ENCODE data around the gene DSTN. TPM values are rescaled to one million over a fixed set of nuclear protein-coding genes. Genes with fewer than 3 reads are reported as not detected.

DSTN gene
- polyA plus RNA-seq, 1 donor, result 216 TPM

DNA sequence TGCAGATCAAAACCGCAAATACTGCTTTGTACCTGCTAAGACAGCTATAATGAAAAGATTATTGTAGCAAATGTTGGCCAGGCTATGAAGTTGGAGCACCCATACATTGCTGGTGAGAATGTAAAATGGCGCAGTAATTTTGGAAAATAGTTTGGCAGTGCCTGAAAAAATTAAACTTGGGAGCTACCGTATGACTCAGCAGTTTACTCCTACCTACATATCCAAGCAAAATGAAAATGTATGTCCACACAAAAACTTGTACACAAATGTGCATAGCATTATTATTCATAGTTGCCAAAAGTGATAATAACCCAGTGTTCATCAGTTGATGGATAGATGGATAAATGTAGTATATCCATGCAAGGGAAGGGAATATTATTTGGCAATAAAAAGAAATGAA, 13.3 kb downstream of the DSTN start:
- DNase-seq, result no peak

DNA sequence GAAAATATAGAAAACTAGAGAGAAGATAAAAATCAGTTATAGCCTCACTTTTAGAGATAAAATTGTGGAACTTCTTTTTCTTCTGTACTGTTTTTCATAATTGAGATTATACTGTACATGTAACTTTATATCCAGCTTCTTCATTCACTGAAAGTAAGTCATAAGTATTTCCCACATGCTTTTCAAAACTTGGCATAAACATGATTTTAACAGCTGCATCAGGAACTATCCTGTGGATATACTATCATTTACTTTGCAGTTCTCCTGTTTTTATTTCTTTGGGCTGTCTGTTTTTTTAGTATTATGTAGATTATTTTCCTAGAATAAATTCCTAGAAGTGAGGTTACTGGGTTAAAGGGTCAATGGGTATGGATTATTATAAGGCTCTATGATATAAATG, 14.8 kb downstream of the DSTN start:
- peak; percentile 22 for DNase-seq

DNA sequence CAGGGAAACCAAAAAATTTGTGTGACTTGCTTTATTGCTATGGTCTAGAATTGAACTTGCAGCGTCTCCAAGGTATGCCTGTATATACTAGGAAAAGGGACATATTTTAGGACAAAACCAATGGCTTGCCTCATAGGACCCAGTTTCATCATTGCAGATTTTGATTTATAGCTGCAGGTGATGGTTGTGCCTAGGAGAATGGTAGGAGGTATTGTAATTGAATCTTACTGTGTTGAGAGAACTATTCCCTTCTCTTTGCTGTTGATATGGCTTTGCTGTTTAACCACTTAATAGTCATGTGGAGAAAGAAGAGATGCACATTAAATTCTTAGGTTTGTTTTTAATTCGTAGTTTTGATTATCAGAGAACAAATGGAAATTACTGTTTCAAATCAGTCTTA, 16.4 kb downstream of the DSTN start:
- no peak for DNase-seq

DNA sequence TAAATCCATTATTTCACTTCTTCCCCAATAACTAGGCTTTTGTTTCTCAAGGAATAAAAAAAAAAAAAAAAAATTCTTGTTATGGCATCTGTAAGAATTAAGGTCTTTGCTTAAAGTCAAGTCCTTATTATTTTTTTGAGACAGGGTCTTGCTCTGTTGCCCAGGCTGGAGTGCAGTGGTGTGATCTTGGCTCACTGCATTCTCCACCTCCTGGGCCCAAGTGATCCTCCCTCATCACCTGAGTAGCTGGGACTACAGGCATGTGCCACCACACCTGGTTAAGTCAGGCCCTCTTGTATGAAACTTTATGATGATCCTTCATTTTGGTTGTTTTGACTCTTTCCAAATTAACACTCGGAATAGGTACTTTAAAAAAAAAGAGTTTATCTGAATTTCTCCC, 17.3 kb downstream of the DSTN start:
- no peak for DNase-seq

DNA sequence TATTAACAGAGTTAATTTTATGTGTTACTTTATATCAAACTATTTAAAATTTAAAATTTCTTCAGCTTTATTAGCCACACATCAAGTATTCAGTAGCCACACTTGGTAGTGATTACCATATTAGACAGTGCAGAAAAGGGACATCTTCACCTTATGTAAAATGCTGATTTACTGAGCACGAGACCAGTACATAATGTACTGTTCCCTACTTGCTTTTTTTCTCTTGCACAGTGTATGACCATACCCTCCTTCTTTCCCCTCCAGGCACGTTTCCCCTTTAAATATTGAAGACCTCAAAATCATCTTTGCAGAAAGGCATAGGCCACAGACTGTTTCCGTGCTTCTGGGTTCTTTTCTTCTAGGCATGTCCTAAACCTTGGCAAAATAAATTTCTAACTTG, 17.9 kb downstream of the DSTN start:
- DNase-seq, result no peak

DNA sequence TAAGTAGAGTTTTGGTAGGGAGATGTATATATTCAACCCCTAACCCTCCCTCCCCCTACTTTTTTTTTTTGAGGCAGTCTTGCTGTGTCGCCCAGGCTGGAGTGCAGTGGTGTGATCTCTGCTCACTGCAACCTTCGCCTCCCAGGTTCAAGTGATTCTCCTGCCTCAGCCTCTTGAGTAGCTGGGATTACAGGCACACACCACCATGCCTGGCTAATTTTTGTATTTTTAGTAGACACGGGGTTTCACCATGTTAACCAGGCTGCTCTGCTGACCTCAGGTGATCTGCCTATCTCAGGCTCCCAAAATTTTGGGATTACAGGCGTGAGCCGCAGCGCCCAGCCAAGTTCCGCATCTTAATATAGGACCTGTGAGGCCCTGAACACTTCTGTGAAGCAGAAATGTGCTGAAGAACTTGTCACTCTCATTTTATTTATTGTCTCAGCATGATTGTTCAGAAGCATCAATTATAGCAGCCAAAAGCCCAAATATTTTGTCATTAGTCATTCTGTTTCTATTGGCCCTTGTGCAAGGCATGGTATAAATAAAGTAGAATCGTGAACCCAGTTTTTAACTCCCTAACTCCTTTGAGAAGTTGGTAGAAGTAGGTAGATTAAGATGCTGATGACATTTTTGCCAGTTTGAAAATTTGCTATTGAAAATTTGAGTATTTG, 19.4 kb downstream of the DSTN start:
- DNase-seq, result no peak

DNA sequence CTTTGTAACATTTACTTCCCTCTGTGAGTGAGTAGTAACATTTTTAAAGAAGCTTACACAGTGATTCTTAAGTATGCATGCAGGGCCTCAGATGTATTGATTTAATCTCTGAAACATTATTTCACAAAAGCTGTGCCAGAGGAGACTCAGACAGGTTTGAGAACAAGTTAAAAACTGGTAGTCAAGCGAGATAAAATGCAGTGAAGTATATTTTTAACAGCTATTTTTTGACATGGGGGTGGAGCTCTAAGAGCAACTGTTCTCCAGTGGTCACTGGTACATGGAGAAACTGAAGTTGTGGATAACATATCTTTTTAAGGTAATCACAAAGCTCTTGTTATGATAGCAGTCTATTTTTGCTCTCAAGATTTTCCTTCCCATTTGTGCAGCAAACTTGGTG, 20.4 kb downstream of the DSTN start:
- DNase-seq, result no peak

DNA sequence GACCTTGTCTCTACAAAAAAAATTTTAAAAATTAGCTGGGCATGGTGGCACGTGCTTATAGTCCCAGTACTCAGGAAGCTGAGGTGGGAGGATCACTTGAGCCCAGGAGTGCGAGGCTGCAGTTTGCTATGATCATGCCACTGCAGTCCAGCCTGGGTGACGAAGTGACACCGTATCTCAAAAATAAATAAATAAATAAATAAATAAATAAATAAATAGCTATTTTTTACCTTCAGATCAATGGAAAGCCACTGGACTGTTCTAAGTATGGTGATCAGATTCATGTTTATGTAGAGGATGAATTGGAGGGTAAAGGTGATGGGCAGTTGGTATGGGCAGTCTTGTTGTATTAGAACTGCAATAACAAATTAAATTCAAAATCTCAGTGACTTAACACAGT, 24.0 kb downstream of the DSTN start:
- no peak for DNase-seq

DNA sequence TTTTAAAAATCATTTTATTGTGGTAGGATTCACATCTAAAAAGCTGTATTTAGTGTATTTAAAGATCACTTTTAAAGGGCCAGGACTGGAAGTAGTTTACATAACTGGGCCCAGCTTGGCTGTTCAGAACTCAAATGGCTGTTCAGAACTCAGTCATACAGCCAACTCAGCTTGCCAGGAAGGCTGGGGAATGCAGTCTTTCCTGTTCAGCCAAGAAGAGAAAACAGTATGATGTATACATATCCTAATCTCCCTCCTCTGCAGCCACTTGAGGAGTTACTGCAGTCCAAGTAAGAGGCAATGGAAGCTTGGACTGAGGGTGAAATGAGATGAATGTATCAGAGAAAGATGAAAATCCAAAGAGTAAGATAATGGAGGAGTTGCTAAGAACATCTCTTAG, 24.6 kb downstream of the DSTN start:
- peak; percentile 68 for DNase-seq

DNA sequence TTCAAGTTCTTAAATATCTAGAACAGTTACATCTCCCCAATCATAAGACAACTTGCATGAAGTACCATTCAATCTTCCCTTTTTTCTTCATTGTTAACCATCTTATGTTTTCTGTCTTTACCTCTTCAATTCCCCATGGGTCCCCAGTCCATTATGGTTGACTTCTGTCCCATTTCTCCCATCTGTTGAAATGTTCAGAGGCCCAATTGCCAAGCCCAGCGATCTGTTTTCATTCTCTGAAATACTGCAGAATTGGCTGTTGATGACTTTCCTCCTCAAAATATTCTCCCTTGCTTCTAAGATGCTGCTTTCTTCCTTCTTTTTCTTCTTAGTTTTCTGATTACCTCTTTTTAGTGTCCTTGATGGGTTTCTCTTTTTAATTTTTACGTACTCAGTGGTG, 26.0 kb downstream of the DSTN start:
- DNase-seq, result no peak

DNA sequence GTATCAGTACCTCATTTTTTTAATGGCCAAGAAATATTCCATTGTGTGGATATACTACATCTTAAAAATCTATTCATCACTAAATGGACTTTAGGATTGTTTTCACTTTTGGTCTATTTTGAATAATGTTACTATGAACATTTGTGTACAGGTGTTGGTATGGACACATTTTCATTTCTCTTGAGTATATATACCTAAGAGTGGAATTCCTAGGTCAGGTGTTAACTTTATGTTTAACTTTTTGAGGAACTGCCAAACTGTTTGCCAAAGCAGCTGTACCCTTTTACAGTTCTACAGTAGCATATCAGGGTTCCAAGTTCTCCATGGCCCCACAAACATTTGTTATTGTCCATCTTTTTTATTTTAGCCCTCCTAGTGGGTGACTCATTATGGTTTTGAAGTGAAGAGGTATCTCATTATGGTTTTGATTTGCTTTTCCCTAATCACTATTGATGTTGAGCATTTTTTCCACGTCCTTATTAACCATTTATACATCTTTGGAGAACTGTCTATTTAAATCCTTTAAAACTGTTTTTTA, 28.2 kb downstream of the DSTN start:
- no peak for DNase-seq

DNA sequence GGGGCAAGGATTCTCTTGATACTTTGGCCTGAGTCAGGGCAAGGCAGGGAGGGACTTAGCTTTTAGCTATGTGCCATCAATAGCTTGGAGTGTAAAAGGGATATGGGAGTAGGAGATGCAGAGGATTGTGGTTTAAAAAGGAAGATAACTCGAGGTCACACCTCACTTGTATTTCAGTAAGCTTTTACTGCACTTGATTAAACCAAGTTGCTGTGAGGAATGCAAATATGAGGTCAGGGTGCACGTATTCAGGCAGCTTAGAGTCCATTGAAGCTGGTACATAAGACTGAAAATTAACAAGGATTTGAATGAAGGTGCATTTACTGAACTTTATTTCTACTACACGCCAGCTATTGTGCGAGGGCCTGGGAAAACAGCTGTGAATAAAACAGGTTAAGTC, 32.1 kb downstream of the DSTN start:
- DNase-seq, result no peak

DNA sequence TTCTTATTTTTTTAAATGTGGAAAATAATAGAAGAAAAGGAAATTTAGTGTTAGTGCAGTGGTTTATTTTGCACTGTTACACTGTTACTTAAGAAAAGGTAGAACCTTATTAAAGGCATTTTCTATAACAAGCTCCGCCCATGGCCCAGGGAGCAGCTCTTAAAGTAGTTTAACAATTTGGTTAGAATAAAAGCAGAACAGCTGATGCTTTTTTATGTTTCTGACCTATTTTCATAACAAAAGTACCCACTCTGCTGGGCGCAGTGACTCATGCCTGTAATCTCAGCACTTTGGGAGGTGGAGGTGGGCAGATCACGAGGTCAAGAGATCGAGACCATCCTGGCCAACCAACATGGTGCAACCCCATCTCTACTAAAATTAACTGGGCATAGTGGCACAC, 32.6 kb downstream of the DSTN start:
- no peak for DNase-seq

DNA sequence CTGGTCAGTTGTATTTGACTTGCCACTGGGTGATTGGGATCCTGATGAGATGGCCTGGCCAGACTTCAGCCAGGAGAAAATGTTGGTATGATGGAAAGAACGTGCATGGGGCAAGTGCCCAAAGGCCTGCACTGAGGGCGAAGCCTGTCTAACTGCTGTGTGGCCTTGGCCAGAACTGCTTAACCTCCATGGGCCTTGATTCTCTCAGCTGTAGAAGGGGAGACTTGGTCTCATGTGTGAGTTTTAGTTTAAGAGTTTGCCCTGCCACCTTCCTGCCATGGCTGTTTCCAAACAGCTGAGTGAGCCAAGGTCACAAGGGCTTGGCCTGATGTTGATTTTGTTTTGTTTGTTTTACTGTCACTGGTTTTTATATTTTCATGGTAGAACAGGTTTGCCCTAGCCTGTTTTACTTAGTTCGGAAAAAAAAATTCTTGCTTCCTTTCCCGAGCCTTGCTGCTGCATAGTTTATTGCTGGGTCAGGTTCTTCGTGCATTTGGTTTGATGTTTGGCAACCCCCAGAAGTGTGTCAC, 35.3 kb downstream of the DSTN start:
- no peak for DNase-seq

DNA sequence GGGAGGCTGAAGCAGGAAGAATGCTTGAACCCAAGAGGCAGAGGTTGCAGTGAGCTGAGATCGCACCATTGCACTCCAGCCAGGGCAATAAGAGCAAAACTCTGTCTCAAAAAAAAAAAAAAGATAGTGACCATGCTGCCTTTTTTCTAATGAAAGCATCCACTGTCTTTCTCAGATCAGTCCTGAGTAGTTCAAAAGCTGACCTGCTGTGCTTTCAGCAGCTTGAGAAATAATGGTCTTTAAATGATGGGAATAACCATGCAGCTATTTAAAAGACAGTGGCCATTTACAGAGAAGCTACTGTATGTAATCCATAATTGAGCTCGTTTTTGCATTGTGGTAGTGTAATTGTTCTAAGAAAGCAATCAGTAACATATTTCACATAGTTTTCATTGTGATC, 36.1 kb downstream of the DSTN start:
- DNase-seq, result no peak

DNA sequence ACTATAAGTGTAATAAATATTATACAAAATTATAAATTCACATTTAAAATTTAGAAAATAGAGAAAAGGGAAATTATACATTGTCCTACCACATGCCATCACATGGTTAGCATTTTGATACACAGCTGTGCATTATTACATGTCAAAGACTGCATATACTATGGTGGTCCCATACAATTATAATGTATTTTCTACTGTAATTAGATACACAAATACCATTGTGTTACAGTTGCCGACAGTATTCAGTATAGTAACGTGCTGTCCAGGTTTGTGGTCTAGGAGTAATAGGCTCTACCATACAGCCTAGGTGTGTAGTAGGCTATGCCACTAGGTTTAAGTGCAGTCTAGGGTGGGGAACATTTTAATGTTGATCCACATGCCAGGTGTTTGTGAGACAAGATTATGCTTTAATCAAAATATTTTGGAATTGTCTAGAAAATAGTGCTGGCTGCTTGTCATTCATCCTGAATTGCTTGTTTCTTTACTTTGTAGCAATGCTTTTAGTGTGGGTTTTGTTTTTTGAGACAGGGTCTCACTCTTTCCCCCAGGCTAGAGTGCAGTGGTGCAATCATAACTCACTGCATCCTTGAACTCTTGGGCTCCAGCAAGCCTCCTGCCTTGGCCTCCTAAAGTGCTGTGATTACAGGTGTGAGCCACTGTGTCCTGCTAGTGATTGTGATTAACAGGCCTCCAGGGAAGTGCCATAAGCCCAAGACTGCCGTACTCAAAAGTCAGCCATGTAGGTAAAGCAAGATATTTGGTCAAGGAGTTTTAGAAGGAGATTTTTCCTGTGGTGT, 39.0 kb downstream of the DSTN start:
- DNase-seq, result no peak

DNA sequence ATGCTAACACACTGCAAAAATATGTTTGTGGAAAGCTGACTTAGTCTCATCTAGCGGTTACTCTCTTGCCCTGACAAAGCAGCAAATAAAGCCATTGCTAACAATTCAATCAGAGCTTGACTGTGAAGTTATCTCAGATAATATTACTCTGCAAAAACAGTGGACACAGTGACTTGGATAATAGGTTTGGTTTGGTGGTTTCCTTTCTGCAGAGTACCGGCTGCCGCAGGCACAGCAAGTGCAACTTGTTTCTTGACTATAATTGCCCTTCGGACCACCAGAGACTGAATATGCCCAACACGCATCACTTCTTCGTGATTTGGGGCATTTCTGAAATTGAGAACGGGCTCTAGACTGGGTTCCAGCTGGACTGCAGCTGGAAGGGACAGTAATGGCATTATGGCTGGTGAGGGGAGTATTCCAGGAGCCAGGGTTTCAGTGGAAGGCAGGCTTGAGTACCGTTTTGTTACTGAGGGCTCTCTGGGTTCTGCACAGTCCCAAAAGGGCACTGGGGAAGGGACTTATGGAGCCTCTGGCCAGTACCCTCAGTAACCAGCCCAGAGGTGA, 40.0 kb downstream of the DSTN start:
- no peak for DNase-seq

DNA sequence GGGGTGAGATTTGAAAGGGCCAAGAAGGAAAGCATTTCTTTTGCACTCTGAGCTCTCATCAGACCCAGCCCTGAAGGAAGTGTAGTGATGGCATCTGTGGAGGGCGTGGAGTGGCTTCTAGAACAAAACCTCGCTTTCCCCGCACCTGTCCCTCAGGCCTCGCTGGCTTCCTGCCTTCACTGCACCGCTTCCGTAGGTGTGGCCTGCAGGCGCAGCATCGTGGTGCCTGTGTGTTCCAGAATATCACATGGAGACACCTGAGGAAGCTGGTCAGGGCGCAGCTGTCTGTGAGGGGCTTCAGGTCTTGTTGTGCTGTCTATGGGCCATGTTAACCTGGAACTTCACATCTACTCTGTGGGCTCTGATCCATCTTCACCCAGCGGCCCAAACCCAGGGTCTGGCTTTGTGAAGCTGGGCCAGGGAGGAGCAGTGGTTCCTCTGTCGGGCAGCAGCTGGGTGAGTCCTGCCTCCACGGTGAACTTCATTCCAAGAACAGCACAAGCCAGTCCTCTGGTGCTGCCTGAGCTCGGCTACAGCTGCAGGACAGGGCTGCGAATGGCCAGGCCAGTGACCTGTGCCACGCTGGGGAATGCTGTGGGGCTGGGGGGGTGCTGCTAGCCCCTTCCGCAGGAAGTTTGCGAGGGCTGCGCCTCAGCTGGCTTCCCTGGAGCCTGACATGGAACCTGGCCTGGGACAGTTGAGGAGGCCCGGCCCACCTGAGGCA, 40.9 kb downstream of the DSTN start:
- no peak for DNase-seq

DNA sequence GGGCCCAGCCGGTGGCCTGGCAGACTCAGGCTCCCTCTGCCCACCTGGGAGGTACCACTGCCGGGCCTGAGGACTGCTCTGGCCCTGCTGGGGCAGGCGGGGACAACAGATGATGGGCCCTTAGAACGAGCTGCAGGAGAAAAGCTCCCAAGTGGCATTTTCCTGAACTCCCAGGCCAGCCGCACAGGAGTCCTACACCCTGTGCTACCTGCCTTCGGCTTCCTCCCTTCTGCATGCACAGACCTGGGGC, 41.3 kb downstream of the DSTN start:
- DNase-seq, result no peak

DNA sequence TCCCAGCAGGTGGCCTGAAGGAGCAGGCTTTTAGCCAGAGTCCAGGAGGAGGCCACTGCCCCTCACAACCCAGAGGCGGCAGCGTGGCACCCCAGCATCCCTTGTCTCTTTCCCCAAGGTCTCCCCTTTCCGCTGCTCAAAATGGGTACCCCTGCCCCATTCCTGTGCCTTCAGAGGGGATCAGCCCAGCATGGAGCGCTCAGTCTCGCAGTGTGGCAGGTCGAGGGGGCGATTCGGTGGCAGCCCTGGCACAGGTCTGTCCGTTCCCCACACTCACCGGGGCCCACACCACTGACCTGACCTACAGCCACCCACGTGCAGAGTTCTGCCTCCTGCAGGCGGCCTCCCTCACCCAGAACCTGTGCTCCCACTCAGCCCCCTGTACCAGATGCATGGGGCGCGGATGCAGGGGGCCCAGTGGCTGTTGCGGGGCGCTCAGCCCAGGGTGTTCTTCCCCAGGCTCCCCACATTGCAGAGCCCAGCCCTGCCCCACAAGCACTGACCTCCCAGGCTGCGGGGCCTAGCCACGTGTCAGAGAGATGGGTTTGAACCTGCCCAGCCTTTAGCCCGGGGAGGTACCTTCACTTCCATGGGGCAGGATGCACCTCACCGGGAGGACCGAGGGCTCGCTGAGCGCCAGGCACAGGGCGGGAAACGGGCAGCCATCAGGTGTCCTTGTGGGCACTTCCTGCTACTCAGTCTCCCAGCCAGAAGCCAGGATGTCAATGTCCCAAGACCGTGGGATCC, 41.8 kb downstream of the DSTN start:
- no peak for DNase-seq

DNA sequence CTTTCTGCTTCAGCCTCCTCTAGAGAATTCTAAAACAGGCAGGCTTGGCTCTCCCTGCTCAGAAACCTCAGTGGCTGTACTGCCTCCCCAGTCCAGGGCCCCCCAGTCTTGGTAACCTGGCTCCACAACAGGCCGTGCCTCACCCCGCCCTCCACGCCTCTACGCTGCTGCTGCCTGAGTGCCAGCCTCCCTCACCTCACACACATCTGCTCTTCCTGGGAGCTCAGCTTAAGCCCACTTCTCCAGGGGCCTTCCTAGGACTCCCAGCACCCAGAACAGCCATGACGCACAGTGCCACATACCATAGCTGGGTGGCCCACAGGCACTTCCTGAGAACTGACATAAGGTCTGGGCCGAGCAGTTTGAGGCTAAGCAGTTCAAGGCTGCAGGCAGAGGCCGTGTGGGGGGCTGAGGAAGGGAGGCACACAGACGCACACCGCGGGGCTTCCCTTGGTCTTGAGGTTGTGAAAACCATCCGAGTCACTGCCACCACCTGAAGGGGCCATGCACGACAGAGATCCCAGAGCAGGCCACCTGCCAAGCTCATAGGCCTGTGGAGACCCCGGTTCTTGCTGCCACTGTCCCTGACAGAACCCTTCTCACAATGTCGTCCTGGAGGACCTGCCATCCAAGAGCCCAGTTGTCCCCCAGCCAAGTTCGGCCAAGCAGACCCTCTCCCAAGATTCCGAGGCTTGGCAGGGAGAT, 42.6 kb downstream of the DSTN start:
- no peak for DNase-seq

DNA sequence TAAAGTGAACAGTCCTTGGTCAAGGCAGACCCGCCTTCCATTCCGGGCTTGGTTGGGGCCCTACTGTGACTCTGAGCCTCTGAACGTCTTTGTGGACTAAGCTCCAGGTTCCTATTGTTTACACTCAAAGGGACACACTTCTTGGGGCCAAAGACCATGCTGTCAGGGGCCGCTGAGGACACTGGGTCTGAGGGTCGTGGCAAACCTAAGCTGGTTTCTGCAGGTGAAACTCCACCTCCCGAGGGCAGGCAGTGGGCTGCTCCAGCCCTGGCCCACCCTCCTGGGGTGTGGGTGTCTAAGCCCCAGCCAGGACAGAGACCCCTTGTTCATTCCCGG, 43.1 kb downstream of the DSTN start:
- DNase-seq, result no peak

All from hindlimb muscle (tissue), 1 donor.